ENCODE measurements around the gene PCF11.

Gene PCF11

DNA sequence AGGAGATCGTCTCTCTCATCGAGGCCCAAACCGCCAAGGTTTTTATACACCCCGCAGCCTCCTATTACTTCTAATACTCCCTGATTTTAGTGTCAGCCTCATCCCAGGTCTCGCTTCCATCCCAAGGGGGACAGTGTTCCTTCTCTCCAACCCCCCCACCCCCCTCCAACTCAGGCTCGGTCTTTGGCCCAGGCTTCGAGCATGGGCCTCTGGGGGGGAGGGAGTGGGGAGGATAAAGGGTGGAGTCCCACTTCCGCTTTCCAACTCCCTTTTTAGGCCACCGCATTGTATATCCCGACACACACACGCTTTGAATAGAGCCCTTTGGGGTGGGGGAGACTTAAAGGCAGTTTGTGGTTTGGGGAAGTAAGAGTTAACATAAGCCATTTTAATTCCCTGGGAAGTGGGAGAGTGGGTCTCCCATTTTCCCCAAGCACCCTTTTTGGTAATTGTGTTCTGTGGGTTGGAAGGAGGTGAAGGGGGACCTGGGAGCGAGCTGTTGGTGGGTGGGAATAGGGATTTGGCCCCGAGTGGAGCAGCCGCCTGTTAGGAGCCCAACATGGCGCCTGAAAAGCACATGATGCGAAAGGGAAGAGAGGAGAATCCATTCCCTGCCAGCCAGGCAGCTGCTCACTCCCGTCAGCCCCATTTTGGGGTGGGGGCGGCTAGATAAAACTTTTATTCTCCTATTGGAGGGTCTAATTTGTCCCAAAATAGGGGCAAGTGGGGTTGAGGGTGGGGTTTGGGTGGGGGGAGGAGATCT is 844 bp downstream of the PCF11 start:
- ChIA-PET CTCF (interaction anchor here (0.6 kb wide), 1 partner anchor 307 kb away, joined by 4 read pairs; no protein-coding TSS in a partner anchor), POLR2A (ENCODE audit: low non-redundant PET) (interaction anchor here (0.6 to 1.4 kb wide), 2 partner anchors 41 to 86 kb away, joined by 3 read pairs; partner anchors contain the start of gene RAB30)
- no peak for TF ChIP-seq CTCF (conservative IDR thresholded peaks at IDR 0.05; ENCODE audit: low read depth)
- peak; percentile 64 for DNase-seq (ENCODE audit: low spot score)
- peak overlapping the region; percentile 95 for H3K27ac ChIP-seq

DNA sequence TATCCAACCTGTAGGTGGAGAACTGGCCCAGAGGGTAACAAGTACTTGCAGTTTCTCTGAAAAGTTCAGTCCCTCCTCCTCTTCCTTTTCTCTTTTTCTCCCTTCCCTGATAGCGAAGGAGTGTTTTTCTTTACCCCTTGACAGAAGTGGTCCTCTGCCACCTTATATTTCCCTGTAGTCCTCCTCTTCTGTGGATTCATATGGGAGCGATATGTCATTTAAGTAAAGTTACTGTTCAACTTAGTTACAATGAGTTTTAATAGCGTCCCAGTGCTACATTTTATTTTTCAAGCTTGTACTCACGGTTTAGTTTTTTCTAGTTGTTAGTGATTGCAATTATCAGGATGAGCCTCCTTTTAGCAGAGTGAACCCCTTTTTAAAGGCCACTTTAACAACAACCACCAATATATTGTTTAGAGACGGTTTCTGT is 1.4 kb downstream of the PCF11 start:
- peak overlapping the region; percentile 95 for H3K27ac ChIP-seq
- DNase-seq (ENCODE audit: low spot score), result no peak
- POLR2A ChIA-PET (ENCODE audit: low non-redundant PET), result no interaction called here
- CTCF ChIA-PET, result no interaction called here
- TF ChIP-seq CTCF (conservative IDR thresholded peaks at IDR 0.05; ENCODE audit: low read depth), result no peak

GRCh38 chr11:83158965-83159901 is 2.3 kb downstream of the PCF11 start:
- no peak overlapping the region for H3K27ac ChIP-seq
- TF ChIP-seq CTCF (conservative IDR thresholded peaks at IDR 0.05; ENCODE audit: low read depth), result no peak
- DNase-seq (ENCODE audit: low spot score), result no peak
- ChIA-PET CTCF (interaction anchor here (0.7 to 1.2 kb wide), 2 partner anchors 67 to 257 kb away, joined by 3 to 4 read pairs; no protein-coding TSS in a partner anchor), POLR2A (ENCODE audit: low non-redundant PET) (interaction anchor here (0.7 kb wide), 2 partner anchors 29 to 257 kb away, joined by 6 to 7 read pairs; no protein-coding TSS in a partner anchor)

- peak; percentile 25 for DNase-seq (ENCODE audit: low spot score)
- CTCF ChIA-PET, result interaction anchor here (0.5 to 1.2 kb wide), 3 partner anchors 9 to 68 kb away, joined by 3 to 4 read pairs (median 3); no protein-coding TSS in a partner anchor
- POLR2A ChIA-PET (ENCODE audit: low non-redundant PET), result interaction anchor here (0.5 to 0.7 kb wide), 3 partner anchors 28 to 258 kb away, joined by 3 to 7 read pairs (median 6); no protein-coding TSS in a partner anchor
- H3K27ac ChIP-seq, result no peak overlapping the region
- TF ChIP-seq CTCF (conservative IDR thresholded peaks at IDR 0.05; ENCODE audit: low read depth), result no peak
Measured at GRCh38 chr11:83159902-83160865, 3.3 kb downstream of the PCF11 start.

- ChIA-PET CTCF (no interaction called here), POLR2A (ENCODE audit: low non-redundant PET) (interaction anchor here (0.7 kb wide), 1 partner anchor 10 kb away, joined by 3 read pairs; no protein-coding TSS in a partner anchor)
Measured at GRCh38 chr11:83161610-83162199, 4.8 kb downstream of the PCF11 start.

More at GRCh38 chr11:83161610-83162199, 4.8 kb downstream of the PCF11 start:
- no peak for TF ChIP-seq CTCF (conservative IDR thresholded peaks at IDR 0.05; ENCODE audit: low read depth)
- no peak for DNase-seq (ENCODE audit: low spot score)
- no peak overlapping the region for H3K27ac ChIP-seq
